OCI-M2 (cell line): Measurements from ENCODE around the gene KCNIP4.

ENCODE experiments used
- DNase-seq: peaks from one replicate; lab custom pipeline; 2025; ENCODE audit not compliant: unreplicated experiment; lab: John Stamatoyannopoulos, UW

KCNIP4 gene

GRCh38 chr4:20883677-20884076 is 1064.9 kb downstream of the KCNIP4 start:
- no peak for DNase-seq

- DNase-seq = no peak
These were observed 1065.3 kb downstream of the KCNIP4 start for GRCh38 chr4:20883231-20883630.

- DNase-seq = no peak
These were observed 1066.1 kb downstream of the KCNIP4 start for GRCh38 chr4:20882500-20882899.

GRCh38 chr4:20881658-20882057 is 1066.9 kb downstream of the KCNIP4 start:
- no peak for DNase-seq

- DNase-seq = no peak
These were observed 1069.8 kb downstream of the KCNIP4 start for GRCh38 chr4:20878806-20879205.

- DNase-seq = no peak
These were observed 1078.1 kb downstream of the KCNIP4 start for GRCh38 chr4:20870436-20870835.

GRCh38 chr4:20868108-20868507 is 1080.5 kb downstream of the KCNIP4 start:
- DNase-seq = no peak

GRCh38 chr4:20860878-20861277 is 1087.7 kb downstream of the KCNIP4 start:
- DNase-seq = no peak

GRCh38 chr4:20859097-20859781 is 1089.3 kb downstream of the KCNIP4 start:
- no peak for DNase-seq

GRCh38 chr4:20857081-20857480 is 1091.5 kb downstream of the KCNIP4 start:
- DNase-seq = no peak

- DNase-seq = no peak
These were observed 1101.3 kb downstream of the KCNIP4 start for GRCh38 chr4:20847124-20847747.

GRCh38 chr4:20844311-20844710 is 1104.3 kb downstream of the KCNIP4 start:
- no peak for DNase-seq

- DNase-seq = no peak
These were observed 1107.9 kb downstream of the KCNIP4 start for GRCh38 chr4:20840648-20841190.

- no peak for DNase-seq
These were observed 1108.6 kb downstream of the KCNIP4 start for GRCh38 chr4:20839957-20840356.

- DNase-seq = no peak
These were observed 1110.1 kb downstream of the KCNIP4 start for GRCh38 chr4:20838476-20838875.

GRCh38 chr4:20832826-20833225 is 1115.7 kb downstream of the KCNIP4 start:
- no peak for DNase-seq

- no peak for DNase-seq
These were observed 1116.8 kb downstream of the KCNIP4 start for GRCh38 chr4:20831746-20832145.

GRCh38 chr4:20829617-20830357 is 1118.8 kb downstream of the KCNIP4 start:
- no peak for DNase-seq

GRCh38 chr4:20825505-20825904 is 1123.1 kb downstream of the KCNIP4 start:
- no peak for DNase-seq

GRCh38 chr4:20816287-20816686 is 1132.3 kb downstream of the KCNIP4 start:
- no peak for DNase-seq

GRCh38 chr4:20813700-20814099 is 1134.9 kb downstream of the KCNIP4 start:
- DNase-seq = no peak

GRCh38 chr4:20809812-20810211 is 1138.8 kb downstream of the KCNIP4 start:
- no peak for DNase-seq
